ENCODE measurements around the gene ZNFX1. TPM values are rescaled to one million over a fixed set of nuclear protein-coding genes. Genes with fewer than 3 reads are reported as not detected.

The ZNFX1 gene
- total and polyA plus RNA-seq, 9 of the 15 experiments (the other 6 are each of a cell fraction or from before 2014, with no cell fraction given): 3.8 to 13.8 (median 10.3) TPM

GRCh38 chr20:49282584-49283171 is 4.8 kb upstream of the ZNFX1 start (continued):
- TF ChIP-seq TEAD4 (IDR thresholded peaks at IDR 0.05; ENCODE audit: low read length): 0 out of 2 replicates have a peak, but pooled peaks have one; percentile 4
- no peak for TF ChIP-seq TEAD4 (CRISPR knock-in tag; IDR thresholded peaks at IDR 0.05; ENCODE audit: borderline replicate concordance)
- TF ChIP-seq MBD2 (IDR thresholded peaks at IDR 0.05; ENCODE audit: borderline replicate concordance, low read depth): no peak
- TF ChIP-seq CHD2 (IDR thresholded peaks at IDR 0.05; ENCODE audit: low read depth, low read length): no peak
- no peak for TF ChIP-seq JUND (IDR thresholded peaks at IDR 0.05; ENCODE audit: borderline replicate concordance, low read depth, low read length)
- TF ChIP-seq JUND (tag; IDR thresholded peaks at IDR 0.05; ENCODE audit: borderline replicate concordance, low read depth, low read length): no peak
- no peak for TF ChIP-seq SP2 (IDR thresholded peaks at IDR 0.05; ENCODE audit: extremely low read depth, low read depth, low read length, poor library complexity, severe bottlenecking)
- no peak for TF ChIP-seq ZNF253 (CRISPR knock-in tag; conservative IDR thresholded peaks at IDR 0.05)
- TF ChIP-seq TRIM25 (IDR thresholded peaks at IDR 0.05; ENCODE audit: borderline replicate concordance): no peak
- no peak for TF ChIP-seq POLR2H (tag; IDR thresholded peaks at IDR 0.05; ENCODE audit: low read depth)
- TF ChIP-seq KDM2B (CRISPR knock-in tag; IDR thresholded peaks at IDR 0.05): no peak
- no peak for TF ChIP-seq YY1 (IDR thresholded peaks at IDR 0.05; ENCODE audit: borderline replicate concordance in 1 of 3, control insufficient read depth in 1 of 3, extremely low read depth in 1 of 3, insufficient read depth in 3 of 3, insufficient read length in 1 of 3, insufficient replicate concordance in 2 of 3, low read depth in 1 of 3, low read length in 2 of 3)
- peak; percentile 67; the same call in 1 of the 2 replicates for TF ChIP-seq ETS1 (conservative IDR thresholded peaks at IDR 0.05; ENCODE audit: control insufficient read depth, low read depth, low read length)
- no peak for TF ChIP-seq ARHGAP35 (IDR thresholded peaks at IDR 0.05; ENCODE audit: partially characterized antibody)
- TF ChIP-seq THRAP3 (IDR thresholded peaks at IDR 0.05; ENCODE audit: borderline replicate concordance): peak; percentile 23; the same call in 1 of the 2 replicates
- TF ChIP-seq MTA1 (IDR thresholded peaks at IDR 0.05; ENCODE audit: borderline replicate concordance): no peak
- TF ChIP-seq ARID4B (CRISPR knock-in tag; IDR thresholded peaks at IDR 0.05): peak; percentile 48; the same call in 1 of the 2 replicates
- no peak for TF ChIP-seq MXI1 (IDR thresholded peaks at IDR 0.05; ENCODE audit: low read depth, low read length)
- TF ChIP-seq SNIP1 (IDR thresholded peaks at IDR 0.05; ENCODE audit: low read depth): no peak
- no peak for TF ChIP-seq ESRRA (IDR thresholded peaks at IDR 0.05; ENCODE audit: borderline replicate concordance, low read depth)
